ENCODE results near the gene ST3GAL3.

The ST3GAL3 gene

GRCh38 chr1:43874716-43875115 lies 167.4 kb downstream of the ST3GAL3 start:
- no peak for TF ChIP-seq CTCF (IDR thresholded peaks at IDR 0.05; ENCODE audit: insufficient read depth, low read length, missing control alignments)
- POLR2A ChIA-PET, result interaction anchor here (0.6 kb wide), 1 partner anchor 757 kb away, joined by 3 read pairs; no protein-coding TSS in a partner anchor
- CTCF ChIA-PET, result no interaction called here
- DNase-seq (ENCODE audit: low read depth, low spot score), result no peak
- no peak overlapping the region for H3K4me3 ChIP-seq (ENCODE audit: low read depth, low read length)

- no peak for TF ChIP-seq CTCF (IDR thresholded peaks at IDR 0.05; ENCODE audit: insufficient read depth, low read length, missing control alignments)
- ChIA-PET CTCF (no interaction called here), POLR2A (no interaction called here)
- DNase-seq (ENCODE audit: low read depth, low spot score), result no peak
- no peak overlapping the region for H3K4me3 ChIP-seq (ENCODE audit: low read depth, low read length)
Measured at GRCh38 chr1:43875331-43875730, 168.0 kb downstream of the ST3GAL3 start.

- TF ChIP-seq CTCF (IDR thresholded peaks at IDR 0.05; ENCODE audit: insufficient read depth, low read length, missing control alignments), result no peak
- CTCF ChIA-PET, result interaction anchor here (1.3 to 1.9 kb wide), 2 partner anchors 114 to 118 kb away, joined by 3 to 4 read pairs; no protein-coding TSS in a partner anchor
- POLR2A ChIA-PET, result interaction anchor here (0.7 kb wide), 1 partner anchor 19 kb away, joined by 4 read pairs; no protein-coding TSS in a partner anchor
- no peak for DNase-seq (ENCODE audit: low read depth, low spot score)
- no peak overlapping the region for H3K4me3 ChIP-seq (ENCODE audit: low read depth, low read length)
Measured at GRCh38 chr1:43877101-43877500, 169.8 kb downstream of the ST3GAL3 start.

- no peak for DNase-seq (ENCODE audit: low read depth, low spot score)
- ChIA-PET CTCF (interaction anchor here (1.2 kb wide), 1 partner anchor 115 kb away, joined by 3 read pairs; no protein-coding TSS in a partner anchor), POLR2A (no interaction called here)
- no peak for TF ChIP-seq CTCF (IDR thresholded peaks at IDR 0.05; ENCODE audit: insufficient read depth, low read length, missing control alignments)
- H3K4me3 ChIP-seq (ENCODE audit: low read depth, low read length), result no peak overlapping the region
Measured at GRCh38 chr1:43878440-43878839, 171.1 kb downstream of the ST3GAL3 start.

- H3K4me3 ChIP-seq (ENCODE audit: low read depth, low read length), result no peak overlapping the region
- ChIA-PET POLR2A (no interaction called here), CTCF (interaction anchor here (1.0 to 1.2 kb wide), 2 partner anchors 12 to 116 kb away, joined by 3 read pairs; no protein-coding TSS in a partner anchor)
- DNase-seq (ENCODE audit: low read depth, low spot score), result no peak
- no peak for TF ChIP-seq CTCF (IDR thresholded peaks at IDR 0.05; ENCODE audit: insufficient read depth, low read length, missing control alignments)
Measured at GRCh38 chr1:43878854-43879253, 171.5 kb downstream of the ST3GAL3 start.

- no peak for TF ChIP-seq CTCF (IDR thresholded peaks at IDR 0.05; ENCODE audit: insufficient read depth, low read length, missing control alignments)
- peak; percentile 19 for DNase-seq (ENCODE audit: low read depth, low spot score)
- ChIA-PET POLR2A (no interaction called here), CTCF (interaction anchor here (1.0 to 1.2 kb wide), 2 partner anchors 11 to 116 kb away, joined by 3 read pairs; no protein-coding TSS in a partner anchor)
- H3K4me3 ChIP-seq (ENCODE audit: low read depth, low read length), result no peak overlapping the region
Measured at GRCh38 chr1:43879414-43879813, 172.1 kb downstream of the ST3GAL3 start.

All from AG04449 (cell line).